ENCODE results near the gene GGCX. TPM values are rescaled to one million over a fixed set of nuclear protein-coding genes. Genes with fewer than 3 reads are reported as not detected.

GGCX gene
- total RNA-seq, 6 donors from 2014 or later, result 21.2 to 70.6 (median 38.0) TPM

- Histone ChIP-seq H3K36me3 (no peaks in the 10 kb centered on the region), H3K9me3 (no peaks in the 10 kb centered on the region), H3K4me1 (peaks cover 0 to 6% (median 0%) of the 10 kb centered on the region in 4 donors), H3K27me3 (no peaks in the 10 kb centered on the region), H3K27ac (no peak overlapping the region), H3K4me3 (no peak overlapping the region)
- no peak for DNase-seq
- WGBS, 2 donors, result 72 to 81% methylated on average over 6 of the region's 6 CpGs
- ATAC-seq (ENCODE audit: low FRiP score in 2 of 2), result peak in 1 of 2 donors; percentile 26
- TF ChIP-seq POLR2A (IDR thresholded peaks at IDR 0.05) (no peak), EP300 (IDR thresholded peaks at IDR 0.05) (no peak), CTCF (IDR thresholded peaks at IDR 0.05) (no peak), POLR2AphosphoS5 (IDR thresholded peaks at IDR 0.05) (no peak)
Measured at GRCh38 chr2:85511008-85511811, 50.1 kb downstream of the GGCX start.

GRCh38 chr2:85506768-85507181 lies 54.5 kb downstream of the GGCX start:
- H3K4me1 ChIP-seq, result peaks cover 3 to 9% (median 6%) of the 10 kb centered on the region in 4 donors
- no peaks in the 10 kb centered on the region for H3K27me3 ChIP-seq
- no peak for DNase-seq
- no peaks in the 10 kb centered on the region for H3K9me3 ChIP-seq
- no peak overlapping the region for H3K27ac ChIP-seq
- no peak overlapping the region for H3K4me3 ChIP-seq
- ATAC-seq (ENCODE audit: low FRiP score in 2 of 2), result no peak
- 67 to 76% methylated on average over 7 of the region's 7 CpGs for WGBS, 2 donors
- H3K36me3 ChIP-seq, result no peaks in the 10 kb centered on the region
- TF ChIP-seq POLR2AphosphoS5 (IDR thresholded peaks at IDR 0.05) (no peak), EP300 (IDR thresholded peaks at IDR 0.05) (no peak), POLR2A (IDR thresholded peaks at IDR 0.05) (no peak), CTCF (IDR thresholded peaks at IDR 0.05) (no peak)

GRCh38 chr2:85505551-85506238 lies 55.6 kb downstream of the GGCX start:
- H3K4me3 ChIP-seq, result no peak overlapping the region
- 88% methylated on average over 10 of the region's 10 CpGs for WGBS, 2 donors
- no peak overlapping the region for H3K27ac ChIP-seq
- no peaks in the 10 kb centered on the region for H3K27me3 ChIP-seq
- no peak for ATAC-seq (ENCODE audit: low FRiP score in 2 of 2)
- TF ChIP-seq EP300 (IDR thresholded peaks at IDR 0.05), result no peak
- H3K4me1 ChIP-seq, result peaks cover 3 to 11% (median 5%) of the 10 kb centered on the region in 4 donors
- DNase-seq, result no peak
- no peaks in the 10 kb centered on the region for H3K9me3 ChIP-seq
- H3K36me3 ChIP-seq, result no peaks in the 10 kb centered on the region

DNA sequence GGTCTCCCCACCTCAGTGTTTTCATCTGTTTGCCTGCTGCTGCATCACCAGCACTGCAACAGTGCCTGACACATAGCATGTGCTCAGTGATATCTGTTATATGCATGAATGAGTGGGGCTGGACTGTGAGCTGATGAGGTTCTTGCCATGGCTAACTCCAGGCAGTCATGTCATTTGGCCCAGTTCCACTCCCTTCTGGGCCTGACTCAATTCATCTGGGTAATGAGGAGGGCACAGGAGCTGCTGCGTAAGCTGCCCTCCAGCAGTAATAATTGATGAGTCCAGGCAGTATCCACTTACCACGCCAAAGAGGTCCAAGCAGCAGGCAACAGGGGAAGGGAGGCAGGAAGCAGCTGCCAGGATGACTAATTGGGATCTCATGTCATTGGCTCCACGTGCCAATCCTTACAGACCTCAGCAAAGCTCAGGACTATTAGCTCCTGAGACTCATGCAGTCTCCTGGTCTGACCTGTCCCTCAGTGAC lies 56.5 kb downstream of the GGCX start:
- H3K27me3 ChIP-seq, result no peaks in the 10 kb centered on the region
- H3K9me3 ChIP-seq, result no peaks in the 10 kb centered on the region
- TF ChIP-seq POLR2A (IDR thresholded peaks at IDR 0.05) (no peak), POLR2AphosphoS5 (IDR thresholded peaks at IDR 0.05) (peak in 1 of 2 donors; percentile 49)
- ATAC-seq (ENCODE audit: low FRiP score in 2 of 2), result peak in 1 of 2 donors; percentile 80
- WGBS, 2 donors, result 29 to 47% methylated on average over 2 to 3 of the region's 3 CpGs
- peaks cover 3 to 11% (median 5%) of the 10 kb centered on the region in 4 donors for H3K4me1 ChIP-seq
- DNase-seq, result peak in 1 of 2 donors; percentile 40
- no peak overlapping the region for H3K4me3 ChIP-seq
- H3K36me3 ChIP-seq, result no peaks in the 10 kb centered on the region
- H3K27ac ChIP-seq, result no peak overlapping the region

DNA sequence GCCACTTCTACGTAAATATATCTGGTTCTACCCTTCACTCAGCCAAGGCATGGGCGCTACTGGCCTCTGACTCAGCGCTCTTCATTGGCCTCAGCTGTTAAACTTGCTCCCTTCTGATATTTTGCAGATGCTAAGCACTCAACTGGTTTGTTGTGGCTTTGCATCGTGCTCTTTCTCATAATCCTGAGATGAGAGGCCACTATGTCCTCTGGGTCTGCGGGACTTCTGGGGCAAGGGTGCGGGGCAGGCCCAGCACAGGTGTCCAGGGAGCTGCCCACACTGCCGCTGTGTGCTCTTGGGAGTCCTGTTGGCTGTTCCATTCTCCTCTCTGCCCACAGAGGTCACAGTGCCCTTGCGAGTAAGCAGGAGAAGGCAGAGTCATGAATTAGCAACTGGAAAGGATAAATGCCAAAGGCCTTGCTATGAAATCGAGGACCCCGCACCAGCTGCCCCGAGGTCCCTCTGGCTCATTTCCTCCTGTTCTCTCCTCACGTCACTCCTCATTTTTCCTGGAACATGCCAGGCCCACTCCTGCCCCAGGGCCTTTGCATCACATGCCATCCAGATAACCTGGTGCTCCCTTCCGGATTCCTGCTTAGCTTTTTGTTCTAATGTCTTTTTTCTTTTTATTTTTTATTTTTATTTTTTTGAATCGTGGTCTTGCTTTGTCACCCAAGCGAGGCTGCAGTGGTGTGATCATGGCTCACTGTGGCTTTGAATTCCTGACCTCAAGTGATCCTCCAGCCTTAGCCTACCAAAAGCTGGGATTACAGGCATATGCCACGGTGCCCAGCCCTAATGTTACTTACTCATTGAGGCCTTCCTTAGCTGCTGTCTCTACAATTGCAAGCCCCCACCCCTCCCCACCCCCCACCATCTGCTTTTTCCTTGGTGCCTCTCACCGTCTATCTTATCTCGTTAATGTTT lies 57.2 kb downstream of the GGCX start:
- no peak for TF ChIP-seq CTCF (IDR thresholded peaks at IDR 0.05)
- no peak for TF ChIP-seq POLR2AphosphoS5 (IDR thresholded peaks at IDR 0.05)
- TF ChIP-seq POLR2A (IDR thresholded peaks at IDR 0.05), result no peak
- no peak for TF ChIP-seq EP300 (IDR thresholded peaks at IDR 0.05)
- Histone ChIP-seq H3K27me3 (no peaks in the 10 kb centered on the region), H3K27ac (no peak overlapping the region), H3K36me3 (no peaks in the 10 kb centered on the region), H3K4me1 (peaks cover 6 to 11% (median 9%) of the 10 kb centered on the region in 4 donors), H3K9me3 (no peaks in the 10 kb centered on the region), H3K4me3 (no peak overlapping the region)
- no peak for ATAC-seq (ENCODE audit: low FRiP score in 2 of 2)
- DNase-seq, result peak in 1 of 2 donors; percentile 25
- 86 to 91% methylated on average over 18 of the region's 18 CpGs for WGBS, 2 donors
